Measurements from ENCODE around the gene PAWR. TPM values are rescaled to one million over a fixed set of nuclear protein-coding genes. Genes with fewer than 3 reads are reported as not detected.
A peak's percentile ranks its signal among the peaks of the same experiment; 100 is the strongest.

The PAWR gene
- total RNA-seq, 1 donor from 2014 or later = 92.0 TPM

DNA sequence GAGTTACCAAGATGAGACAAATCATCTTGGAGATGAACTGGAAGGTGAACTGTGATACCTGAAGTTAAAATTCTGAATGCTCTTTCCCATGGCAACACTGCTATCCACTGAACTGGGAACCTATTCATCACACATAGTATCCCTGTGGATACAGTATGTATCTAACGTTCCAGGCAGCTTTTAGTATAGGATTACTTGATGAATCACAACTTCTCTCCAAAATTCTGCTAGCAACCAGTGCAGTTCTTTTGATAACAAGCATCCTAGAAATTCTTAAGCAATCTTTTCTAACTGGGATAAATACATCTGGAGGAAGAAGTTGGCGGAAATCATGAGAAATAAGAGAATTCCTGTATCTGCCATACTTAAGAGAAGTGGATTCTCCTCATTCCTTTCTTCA is 66.4 kb downstream of the PAWR start:
- H3K27me3 ChIP-seq (ENCODE audit: control insufficient read depth, insufficient read depth, low read length) = no peaks in the 10 kb centered on the region
- peaks cover 1% of the 10 kb centered on the region for H3K36me3 ChIP-seq (ENCODE audit: control insufficient read depth, insufficient read depth, low read length)
- H3K4me3 ChIP-seq (ENCODE audit: low read depth, low read length) = no peak overlapping the region
- no peak for DNase-seq (ENCODE audit: low read depth)
- TF ChIP-seq, protein P1, sequence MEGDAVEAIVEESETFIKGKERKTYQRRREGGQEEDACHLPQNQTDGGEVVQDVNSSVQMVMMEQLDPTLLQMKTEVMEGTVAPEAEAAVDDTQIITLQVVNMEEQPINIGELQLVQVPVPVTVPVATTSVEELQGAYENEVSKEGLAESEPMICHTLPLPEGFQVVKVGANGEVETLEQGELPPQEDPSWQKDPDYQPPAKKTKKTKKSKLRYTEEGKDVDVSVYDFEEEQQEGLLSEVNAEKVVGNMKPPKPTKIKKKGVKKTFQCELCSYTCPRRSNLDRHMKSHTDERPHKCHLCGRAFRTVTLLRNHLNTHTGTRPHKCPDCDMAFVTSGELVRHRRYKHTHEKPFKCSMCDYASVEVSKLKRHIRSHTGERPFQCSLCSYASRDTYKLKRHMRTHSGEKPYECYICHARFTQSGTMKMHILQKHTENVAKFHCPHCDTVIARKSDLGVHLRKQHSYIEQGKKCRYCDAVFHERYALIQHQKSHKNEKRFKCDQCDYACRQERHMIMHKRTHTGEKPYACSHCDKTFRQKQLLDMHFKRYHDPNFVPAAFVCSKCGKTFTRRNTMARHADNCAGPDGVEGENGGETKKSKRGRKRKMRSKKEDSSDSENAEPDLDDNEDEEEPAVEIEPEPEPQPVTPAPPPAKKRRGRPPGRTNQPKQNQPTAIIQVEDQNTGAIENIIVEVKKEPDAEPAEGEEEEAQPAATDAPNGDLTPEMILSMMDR (IDR thresholded peaks at IDR 0.05; ENCODE audit: insufficient read depth, low read length, poor library complexity, severe bottlenecking) = no peak

DNA sequence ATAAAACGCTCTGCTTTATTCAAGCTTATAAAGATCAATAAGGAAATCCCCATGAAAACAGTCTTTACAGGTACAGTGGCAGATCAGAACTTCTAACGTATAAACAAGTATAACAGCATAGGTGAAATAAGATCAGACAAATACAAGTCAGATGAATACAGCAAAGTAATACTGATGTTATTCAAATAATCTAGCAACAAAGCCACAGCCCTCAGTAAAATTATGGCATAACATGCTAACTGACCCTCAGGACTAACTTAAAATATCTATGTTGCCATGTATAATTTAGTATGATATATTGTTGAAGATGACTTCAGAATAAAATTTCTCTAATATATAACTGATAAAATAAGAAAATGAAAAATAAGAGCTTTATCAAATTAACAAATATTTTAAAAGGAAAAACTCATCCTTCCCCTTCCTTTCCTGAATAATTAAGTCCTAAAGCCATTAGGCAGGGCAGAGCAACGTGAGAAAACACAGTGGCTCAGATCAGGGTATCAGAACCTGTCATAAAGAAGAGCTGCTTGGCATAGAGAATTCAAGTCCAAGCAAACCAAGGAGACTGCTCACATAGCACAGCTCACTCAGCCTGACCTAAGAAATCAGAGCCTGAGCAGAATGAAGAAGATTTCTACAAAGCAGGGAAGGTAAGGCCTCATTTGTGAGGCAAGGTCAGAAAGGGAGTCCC is 70.7 kb downstream of the PAWR start:
- Histone ChIP-seq H3K36me3 (ENCODE audit: control insufficient read depth, insufficient read depth, low read length) (peaks cover 1% of the 10 kb centered on the region), H3K4me3 (ENCODE audit: low read depth, low read length) (no peak overlapping the region), H3K27me3 (ENCODE audit: control insufficient read depth, insufficient read depth, low read length) (no peaks in the 10 kb centered on the region)
- TF ChIP-seq, protein P1 (IDR thresholded peaks at IDR 0.05; ENCODE audit: insufficient read depth, low read length, poor library complexity, severe bottlenecking) = no peak
- DNase-seq (ENCODE audit: low read depth) = no peak

DNA sequence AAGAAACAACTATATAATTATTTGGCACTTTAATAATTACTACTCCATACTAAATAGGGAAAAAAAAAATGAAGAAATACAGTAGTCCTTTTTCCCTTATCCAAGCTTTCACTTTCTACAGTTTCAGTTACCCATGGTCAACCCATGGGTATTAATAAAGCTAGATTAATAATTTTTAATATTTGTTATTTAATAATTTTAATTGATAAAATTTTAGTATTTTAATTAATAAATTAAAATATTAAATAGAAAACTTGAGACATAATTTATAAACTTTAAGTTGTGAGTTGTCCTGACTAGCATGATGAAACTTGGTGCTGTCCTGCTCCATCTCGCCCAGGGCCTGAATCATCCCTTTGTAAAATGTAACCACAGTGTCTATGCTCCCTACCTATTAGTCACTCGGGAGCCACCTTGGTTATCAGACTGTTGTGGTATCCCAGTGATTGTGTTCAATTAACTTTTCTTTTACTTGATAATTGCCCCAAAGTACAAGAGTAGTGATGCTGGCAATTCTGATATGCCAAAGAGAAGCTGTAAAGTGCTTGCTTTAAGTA is 71.8 kb downstream of the PAWR start:
- H3K4me3 ChIP-seq (ENCODE audit: low read depth, low read length) = no peak overlapping the region
- TF ChIP-seq, protein P1 (IDR thresholded peaks at IDR 0.05; ENCODE audit: insufficient read depth, low read length, poor library complexity, severe bottlenecking) = no peak
- peak; percentile 56 for DNase-seq (ENCODE audit: low read depth)
- peaks cover 1% of the 10 kb centered on the region for H3K36me3 ChIP-seq (ENCODE audit: control insufficient read depth, insufficient read depth, low read length)
- no peaks in the 10 kb centered on the region for H3K27me3 ChIP-seq (ENCODE audit: control insufficient read depth, insufficient read depth, low read length)

DNA sequence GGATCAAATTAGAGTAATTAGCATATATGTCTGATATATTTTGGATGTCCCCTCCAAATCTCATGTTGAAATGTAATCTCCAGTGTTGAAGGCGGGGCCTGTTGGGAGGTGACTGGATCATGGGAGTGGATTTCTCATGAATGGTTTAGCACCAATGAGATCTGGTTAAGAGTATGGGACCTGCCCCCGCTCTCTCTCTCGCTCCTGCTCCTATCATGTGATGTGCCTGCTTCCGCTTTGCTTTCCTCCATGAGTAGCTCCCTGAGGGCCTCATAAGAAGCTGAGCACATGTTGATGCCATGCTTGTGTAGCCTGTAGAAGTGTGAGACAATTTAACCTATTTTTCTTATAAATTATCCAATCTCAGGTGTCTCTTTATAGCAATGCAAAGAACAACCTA is 73.1 kb downstream of the PAWR start:
- peaks cover 1% of the 10 kb centered on the region for H3K36me3 ChIP-seq (ENCODE audit: control insufficient read depth, insufficient read depth, low read length)
- TF ChIP-seq, protein P1 (IDR thresholded peaks at IDR 0.05; ENCODE audit: insufficient read depth, low read length, poor library complexity, severe bottlenecking) = no peak
- no peak overlapping the region for H3K4me3 ChIP-seq (ENCODE audit: low read depth, low read length)
- no peaks in the 10 kb centered on the region for H3K27me3 ChIP-seq (ENCODE audit: control insufficient read depth, insufficient read depth, low read length)
- no peak for DNase-seq (ENCODE audit: low read depth)

DNA sequence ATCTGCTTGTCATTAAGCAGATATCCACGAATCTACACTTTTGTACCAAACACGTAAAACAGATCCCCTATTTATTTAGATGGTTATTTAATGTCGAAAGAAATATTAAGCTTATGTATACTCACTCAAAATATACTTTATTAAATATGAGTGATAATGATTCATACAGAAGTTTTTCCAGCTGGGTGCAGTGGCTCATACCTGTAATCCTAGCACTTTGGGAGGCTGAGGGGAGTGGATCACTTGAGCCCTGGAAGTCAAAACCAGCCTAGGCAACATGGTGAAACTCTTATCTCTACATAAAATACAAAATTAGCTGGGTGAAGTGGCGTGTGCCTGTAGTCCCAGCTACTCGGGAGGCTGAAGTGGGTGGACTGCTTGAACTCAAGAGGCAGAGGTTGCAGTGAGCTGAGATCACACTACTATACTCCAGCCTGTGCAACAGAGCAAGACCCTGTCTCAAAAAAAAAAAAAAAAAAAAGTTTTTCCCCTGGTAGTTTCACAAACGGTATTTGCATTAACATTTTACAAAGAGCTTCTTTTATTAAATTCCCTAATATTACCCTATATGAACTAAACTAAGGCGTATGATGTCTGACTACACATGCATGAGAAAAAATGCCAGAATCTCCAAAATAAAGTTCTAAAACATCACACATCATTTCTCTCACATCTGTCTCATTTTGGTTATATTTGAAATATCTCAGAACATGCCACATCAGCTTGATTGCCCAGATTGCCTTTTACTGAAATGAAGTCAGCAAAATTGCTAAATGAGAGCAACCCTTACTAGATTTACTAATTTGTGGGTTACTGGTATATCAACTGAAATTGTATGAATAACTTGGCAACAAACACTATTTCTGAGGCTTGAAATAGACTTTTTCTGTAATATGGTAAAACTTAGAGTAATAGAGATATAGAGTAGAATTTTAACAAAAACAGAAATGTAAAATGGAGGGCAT is 74.9 kb downstream of the PAWR start:
- no peak for DNase-seq (ENCODE audit: low read depth)
- Histone ChIP-seq H3K4me3 (ENCODE audit: low read depth, low read length) (no peak overlapping the region), H3K36me3 (ENCODE audit: control insufficient read depth, insufficient read depth, low read length) (peaks cover 1% of the 10 kb centered on the region), H3K27me3 (ENCODE audit: control insufficient read depth, insufficient read depth, low read length) (no peaks in the 10 kb centered on the region)
- TF ChIP-seq, protein P1 (IDR thresholded peaks at IDR 0.05; ENCODE audit: insufficient read depth, low read length, poor library complexity, severe bottlenecking) = no peak

Data from kidney epithelial cell (primary cell).